HG03432 (cell line): ENCODE results near the gene KIAA1217.

Experiments
- ATAC-seq: cut with Tn5 transposase; IDR thresholded peaks from one replicate; pipeline ENCODE4 v1.9.1; 2021; ENCODE audit warnings: mild to moderate bottlenecking, moderate library complexity; ENCODE audit not compliant: unreplicated experiment

Gene KIAA1217

DNA sequence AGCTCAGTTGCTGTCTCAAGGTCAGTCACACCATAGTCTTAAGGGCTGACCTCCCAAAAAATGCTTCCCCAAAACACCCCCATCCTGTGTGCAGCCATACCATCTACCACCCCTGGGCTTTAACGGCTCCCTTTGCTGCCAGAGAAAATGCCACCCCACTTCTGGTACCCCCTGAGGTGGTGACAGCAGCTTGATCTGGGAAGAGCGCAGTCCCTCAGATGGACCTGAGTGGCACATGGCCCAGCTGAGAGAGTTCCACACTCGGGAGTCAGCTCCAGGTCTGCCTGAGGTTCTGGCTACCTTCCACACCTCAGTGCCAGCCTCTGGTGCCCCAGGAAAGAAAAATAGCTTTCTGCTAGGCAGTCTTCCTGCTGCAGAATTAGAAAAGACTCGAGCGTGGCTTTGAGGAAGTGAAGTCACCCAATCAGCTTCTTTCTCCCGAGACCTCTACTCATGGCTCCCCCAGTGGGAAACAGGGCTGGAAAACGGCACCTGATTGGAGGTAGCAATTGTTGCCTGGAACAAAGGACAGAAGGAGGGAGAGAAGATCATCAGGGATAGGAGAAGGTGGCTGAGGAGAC lies 363.0 kb downstream of the KIAA1217 start:
- no peak for ATAC-seq

DNA sequence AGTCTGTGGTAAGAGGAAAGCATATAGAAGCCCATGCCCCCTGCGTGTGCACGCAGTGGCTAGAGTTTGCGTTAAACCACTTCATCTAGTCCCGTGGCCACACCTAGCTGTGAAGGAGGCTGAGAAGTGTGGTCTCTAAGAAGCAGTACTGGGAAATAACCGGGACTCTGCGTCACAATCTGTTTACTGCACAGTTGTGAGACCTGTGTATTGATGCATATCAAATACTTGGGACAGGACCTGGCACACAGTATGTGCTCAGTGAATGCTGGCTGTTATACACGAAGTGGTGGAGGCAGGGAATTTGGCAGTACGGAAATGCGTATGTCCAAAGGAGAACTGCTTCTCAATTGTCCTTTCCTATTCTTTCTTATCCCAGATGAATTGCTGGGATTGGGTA lies 365.2 kb downstream of the KIAA1217 start:
- ATAC-seq: no peak

DNA sequence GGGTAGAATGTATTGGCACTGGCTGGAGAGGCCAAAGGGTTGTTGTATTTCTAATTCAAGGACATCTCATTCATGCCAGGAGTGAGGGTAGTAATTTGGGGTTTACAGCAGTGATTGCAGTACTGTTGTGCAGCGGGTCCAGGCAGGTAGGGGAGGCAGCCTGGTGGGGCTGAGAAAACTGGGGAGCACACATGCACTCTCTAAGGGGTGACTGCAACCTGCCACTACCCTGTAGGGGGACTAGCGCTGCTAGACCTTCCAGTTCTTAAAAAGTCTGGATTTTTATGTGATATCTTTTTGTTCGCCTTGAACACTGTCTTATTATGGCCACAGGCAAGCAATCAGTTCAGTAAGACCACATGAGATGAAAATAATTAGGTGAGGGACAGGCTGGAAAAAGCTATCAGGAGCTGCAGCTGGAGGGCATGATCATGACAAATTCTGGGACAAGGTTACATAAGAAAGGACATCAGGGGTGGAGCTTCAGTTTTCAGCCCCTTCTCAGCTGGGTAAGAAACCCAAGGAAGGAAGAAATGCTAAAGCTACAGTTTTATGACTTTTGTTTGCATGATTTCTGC lies 365.7 kb downstream of the KIAA1217 start:
- ATAC-seq: no peak

DNA sequence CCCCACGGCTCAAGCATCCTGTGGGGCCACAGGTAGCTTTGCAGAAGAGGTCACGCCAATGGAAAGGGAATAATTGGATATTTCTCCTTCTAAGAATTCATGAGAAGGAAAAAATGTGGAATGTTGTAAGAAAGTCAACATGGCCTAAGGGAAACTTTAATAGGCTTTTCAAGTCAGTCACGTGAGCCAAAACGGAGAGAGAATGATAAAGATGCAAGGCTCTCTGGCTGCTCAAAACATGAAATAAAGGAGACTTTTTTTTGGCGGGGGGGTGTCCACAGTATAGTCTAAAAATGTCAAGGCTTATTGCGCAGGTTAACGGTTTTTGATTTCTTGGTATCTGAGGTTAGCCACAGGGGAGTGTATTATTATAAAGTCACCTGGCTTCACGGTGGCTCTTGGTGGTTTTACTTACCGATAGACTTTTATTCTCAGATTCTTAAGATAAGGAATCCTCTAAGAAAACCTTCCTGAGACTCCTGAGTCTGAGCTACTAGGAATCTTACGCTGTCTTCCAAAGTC lies 366.6 kb downstream of the KIAA1217 start:
- no peak for ATAC-seq

DNA sequence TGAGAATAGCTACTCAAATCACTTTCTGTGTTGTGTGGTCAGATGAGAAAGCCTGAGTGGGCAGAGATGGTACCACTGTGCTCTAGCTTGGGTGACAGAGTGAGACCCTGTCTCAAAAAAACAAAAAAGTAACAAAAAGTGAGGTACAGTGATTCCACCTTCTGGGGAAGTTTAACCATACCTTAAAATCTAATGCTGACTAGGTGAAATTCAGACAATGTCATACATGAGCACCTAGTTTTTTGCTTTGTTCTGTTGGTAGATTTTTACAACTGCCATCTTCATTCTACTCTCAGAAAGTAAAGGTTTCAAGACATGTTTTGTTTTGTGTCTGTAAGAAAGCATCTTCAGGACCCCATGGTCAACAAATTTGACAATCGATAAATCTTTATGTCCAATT lies 370.5 kb downstream of the KIAA1217 start:
- no peak for ATAC-seq

DNA sequence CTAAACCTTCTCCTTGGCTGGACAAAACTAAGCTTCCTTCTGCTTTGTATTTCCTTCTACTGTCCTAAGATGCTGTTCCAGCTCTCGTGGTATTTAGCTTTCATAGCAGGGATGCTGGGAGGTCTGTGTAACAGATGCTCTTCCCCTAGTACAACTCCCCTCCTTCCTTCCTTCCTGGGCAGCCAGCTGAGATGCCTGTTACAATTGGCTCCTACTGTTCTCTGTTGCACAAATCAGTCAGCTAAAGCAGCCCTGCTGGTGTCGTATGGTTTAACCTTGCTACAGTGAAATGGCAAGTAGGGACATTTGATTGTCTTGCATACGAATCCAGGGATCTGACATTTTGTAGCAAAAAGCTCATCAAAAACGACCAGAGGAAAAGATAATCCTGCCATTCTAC lies 371.0 kb downstream of the KIAA1217 start:
- ATAC-seq: no peak

DNA sequence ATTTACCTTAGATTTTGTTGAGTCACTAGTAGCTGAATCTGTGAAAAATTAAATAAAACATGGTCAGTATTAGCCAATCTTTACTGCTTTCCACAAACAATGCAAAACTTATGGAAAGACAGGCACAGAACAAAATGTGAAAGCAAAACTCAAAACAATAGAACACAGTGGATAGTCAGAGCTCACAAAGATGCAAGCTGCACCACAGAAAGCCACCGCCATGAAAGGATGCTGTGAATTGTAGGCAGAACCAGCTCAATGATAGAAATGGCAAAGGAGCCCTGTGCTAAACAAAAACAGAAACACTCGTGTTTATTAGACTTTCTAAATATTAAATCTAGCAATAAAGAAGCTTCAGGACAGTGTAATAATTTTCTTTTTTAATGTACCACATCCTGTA lies 380.3 kb downstream of the KIAA1217 start:
- ATAC-seq: no peak

DNA sequence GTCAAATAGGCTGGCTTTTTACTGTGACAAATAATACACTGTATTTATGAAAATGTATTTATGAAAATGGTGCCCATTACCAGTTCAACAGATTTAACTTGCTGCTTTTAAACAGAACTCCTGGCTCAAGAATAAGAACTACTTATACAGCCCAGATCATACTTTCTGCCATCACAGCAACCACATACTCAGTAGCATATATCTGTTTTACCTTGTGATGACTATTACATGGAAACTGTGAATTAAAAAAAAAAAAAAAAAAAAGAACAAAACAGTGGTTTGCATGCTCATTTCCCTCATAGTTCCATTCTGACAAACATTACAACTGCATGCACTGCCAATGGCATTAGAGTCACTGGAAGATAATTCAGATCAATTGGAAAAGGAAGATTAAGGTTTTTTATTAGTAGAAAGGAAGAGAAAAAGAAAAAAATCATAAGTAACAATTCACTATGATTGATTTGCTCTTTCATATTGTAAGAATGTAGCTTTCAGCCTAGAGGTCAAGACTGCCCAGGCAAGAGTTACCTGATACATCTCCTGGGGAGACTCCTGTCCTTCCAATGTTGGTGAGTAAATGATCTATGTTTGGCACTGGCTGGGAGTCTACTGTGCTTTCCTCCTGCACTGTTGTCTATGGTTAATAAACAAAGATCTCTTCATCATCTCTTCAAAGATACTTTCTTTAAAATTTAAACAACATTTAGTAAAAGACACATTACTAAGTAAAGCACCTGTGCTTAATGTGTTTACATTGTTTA lies 381.9 kb downstream of the KIAA1217 start:
- ATAC-seq: no peak

DNA sequence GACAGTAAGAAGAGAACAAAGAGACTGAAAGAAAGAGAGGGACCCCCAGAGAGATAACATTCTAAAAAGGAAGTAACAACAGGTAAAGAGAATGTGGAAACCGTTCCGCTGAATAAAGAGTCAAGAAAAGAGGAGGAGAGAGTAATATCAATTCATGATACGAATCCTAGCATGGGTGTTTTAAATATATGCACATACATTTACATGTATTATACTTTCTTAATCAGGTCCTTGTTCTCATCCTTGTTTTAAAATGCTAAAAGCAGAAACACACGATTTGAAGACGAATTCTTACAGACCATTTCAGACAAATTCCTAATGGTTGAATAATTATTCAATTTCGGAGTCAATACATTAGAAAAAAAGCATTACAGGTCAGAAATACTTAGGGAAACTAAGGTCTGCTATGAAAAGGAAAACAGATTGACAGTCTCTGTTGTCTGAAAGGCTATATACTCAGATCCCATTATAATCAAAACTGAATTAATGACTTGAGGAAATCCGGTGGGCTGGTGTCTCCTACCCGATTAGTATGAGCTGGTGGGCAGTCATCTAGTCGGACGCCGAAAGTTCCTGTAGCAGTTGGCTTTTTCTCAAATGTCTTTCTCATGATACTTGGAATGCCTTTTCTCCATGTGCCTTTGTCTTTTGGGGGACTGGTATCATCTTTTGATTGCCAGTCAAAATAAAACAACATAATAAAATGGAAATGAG lies 387.4 kb downstream of the KIAA1217 start:
- no peak for ATAC-seq

DNA sequence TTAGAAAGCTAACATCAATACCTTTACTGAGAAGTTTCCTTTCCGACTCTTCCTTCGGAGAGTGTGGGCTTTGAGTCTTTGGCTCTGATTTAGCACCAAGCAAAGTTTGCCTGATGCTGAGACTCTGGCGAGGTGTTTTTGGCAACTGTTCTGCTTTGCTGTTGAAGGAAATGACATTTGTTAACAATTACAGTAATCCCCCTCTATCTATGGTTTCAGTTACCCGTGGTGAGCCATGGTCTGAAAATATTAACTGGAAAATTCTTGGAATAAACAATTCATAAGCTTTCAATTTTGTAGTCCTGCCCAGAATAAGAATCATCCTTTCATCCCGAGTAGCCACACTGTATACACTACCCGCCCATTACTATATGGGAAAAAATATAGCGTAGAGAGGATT lies 388.5 kb downstream of the KIAA1217 start:
- no peak for ATAC-seq
